T1000 (cell line): ENCODE measurements around the gene RCC1.
"Not testable (repeated sequence)": the region's sequence is repeated elsewhere in the genome, so short reads cannot be mapped to it uniquely, and the experiment has no call there.

Source experiments
- DNase-seq: peaks from one replicate; lab custom pipeline; 2025; ENCODE audit warnings: mixed read lengths; lab: John Stamatoyannopoulos, UW

Gene RCC1

DNA sequence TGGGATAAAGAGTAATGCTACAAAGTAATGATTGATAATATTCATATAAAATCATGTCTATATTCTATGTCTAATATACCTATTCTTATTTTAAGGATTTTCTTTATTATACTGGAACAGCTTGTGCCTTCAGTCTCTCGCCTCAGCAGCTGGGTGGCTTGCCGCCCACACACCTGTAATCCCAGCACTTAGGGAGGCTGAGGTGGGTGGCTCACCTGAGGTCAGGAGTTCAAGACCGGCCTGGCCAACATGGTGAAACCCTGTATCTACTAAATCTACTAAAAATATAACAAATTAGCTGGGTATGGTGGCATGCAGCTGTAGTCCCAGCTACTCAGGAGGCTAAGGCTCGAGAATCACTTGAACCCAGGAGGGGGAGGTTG, 39.4 kb downstream of the RCC1 start:
- DNase-seq: no peak

DNA sequence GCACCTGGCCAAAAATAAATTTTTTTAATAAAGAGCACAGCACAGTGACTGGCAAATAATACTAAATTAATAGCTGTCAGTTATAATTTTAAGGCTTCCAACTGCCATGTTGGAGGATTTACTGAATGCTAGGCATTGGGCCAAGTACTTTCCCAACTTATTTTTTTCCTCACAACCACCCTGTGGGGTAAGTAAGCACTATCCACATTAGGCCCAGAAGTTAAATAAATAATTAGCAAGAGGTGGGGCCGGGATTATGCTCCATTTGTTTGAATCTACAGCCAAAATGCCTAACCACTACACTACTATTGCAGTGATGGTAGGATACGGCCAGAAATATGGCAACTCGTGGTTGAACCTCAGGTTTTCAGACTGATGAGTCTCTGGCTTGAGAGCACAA, 42.5 kb downstream of the RCC1 start:
- DNase-seq: no peak

DNA sequence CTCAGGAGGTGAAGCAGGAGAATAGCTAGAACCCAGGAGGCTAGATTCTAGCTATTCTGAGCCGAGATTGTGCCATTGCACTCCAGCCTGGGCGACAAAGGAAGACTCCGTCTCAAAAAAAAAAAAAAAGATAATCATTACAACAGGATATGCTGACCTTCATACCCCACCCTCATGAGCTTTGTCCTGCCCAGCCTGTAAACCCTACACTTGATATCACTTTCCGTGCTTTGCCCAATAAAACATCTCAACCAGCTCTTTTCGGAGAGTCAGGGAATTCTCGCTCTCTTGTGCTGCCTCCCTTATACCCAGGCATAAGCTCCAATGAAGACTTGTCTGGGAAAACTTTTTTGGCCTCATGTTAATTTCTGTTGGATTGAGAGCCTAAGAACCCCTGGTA, 45.5 kb downstream of the RCC1 start:
- no peak for DNase-seq

GRCh38 chr1:28552758-28553663, 47.2 kb downstream of the RCC1 start, which contains the start of gene TRNAU1AP:
Gene TRNAU1AP (plus strand): TSS chr1:28553085. CDS start chr1:28553111, 26 bp downstream.
- DNase-seq: peak; percentile 96

DNA sequence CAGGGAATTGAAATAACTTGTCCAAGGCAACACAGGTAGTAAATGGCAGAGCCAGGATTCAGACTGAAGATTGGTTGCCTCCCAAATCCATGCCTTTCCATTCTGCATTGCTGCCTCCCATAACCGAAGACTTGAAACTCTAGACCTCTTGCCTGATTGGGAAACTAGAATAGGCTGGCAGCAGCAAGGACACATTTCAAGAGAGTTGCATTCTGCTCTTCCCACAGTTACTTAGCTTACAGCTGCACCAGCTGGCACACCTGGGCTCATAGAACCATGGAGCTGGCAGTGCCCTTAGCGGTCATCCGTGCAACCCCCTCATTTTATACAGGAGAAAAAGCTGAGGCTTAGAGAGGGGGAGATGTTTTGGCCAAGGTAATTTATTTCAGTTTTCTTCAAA, 55.0 kb downstream of the RCC1 start:
- DNase-seq: no peak

- DNase-seq: no peak
Measured at GRCh38 chr1:28564310-28564709, 58.5 kb downstream of the RCC1 start.

- DNase-seq: no peak
Measured at GRCh38 chr1:28565040-28565439, 59.2 kb downstream of the RCC1 start.

GRCh38 chr1:28565726-28566125, 59.9 kb downstream of the RCC1 start:
- no peak for DNase-seq

GRCh38 chr1:28566931-28567330, 61.1 kb downstream of the RCC1 start:
- DNase-seq: no peak

GRCh38 chr1:28571911-28572310, 66.1 kb downstream of the RCC1 start:
- no peak for DNase-seq

DNA sequence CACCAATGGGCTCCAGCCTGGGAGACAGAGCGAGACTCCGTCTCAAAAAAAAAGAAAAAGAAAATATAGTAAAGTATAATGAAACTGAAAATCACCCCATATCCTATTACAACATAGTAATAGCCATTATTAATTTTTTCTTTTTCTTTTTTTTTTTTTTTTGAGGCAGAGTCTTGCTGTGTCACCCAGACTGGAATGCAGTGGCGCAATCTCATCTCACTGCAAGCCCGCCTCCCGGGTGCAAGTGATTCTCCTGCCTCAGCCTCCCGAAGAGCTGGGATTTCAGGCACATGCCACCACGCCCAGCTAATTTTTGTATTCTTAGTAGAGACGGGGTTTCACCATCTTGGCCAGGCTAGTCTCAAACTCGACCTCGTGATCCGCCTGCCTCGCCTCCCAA, 67.0 kb downstream of the RCC1 start:
- not testable (repeated sequence) for DNase-seq

- DNase-seq: no peak
Measured at GRCh38 chr1:28573564-28573963, 67.7 kb downstream of the RCC1 start.

DNA sequence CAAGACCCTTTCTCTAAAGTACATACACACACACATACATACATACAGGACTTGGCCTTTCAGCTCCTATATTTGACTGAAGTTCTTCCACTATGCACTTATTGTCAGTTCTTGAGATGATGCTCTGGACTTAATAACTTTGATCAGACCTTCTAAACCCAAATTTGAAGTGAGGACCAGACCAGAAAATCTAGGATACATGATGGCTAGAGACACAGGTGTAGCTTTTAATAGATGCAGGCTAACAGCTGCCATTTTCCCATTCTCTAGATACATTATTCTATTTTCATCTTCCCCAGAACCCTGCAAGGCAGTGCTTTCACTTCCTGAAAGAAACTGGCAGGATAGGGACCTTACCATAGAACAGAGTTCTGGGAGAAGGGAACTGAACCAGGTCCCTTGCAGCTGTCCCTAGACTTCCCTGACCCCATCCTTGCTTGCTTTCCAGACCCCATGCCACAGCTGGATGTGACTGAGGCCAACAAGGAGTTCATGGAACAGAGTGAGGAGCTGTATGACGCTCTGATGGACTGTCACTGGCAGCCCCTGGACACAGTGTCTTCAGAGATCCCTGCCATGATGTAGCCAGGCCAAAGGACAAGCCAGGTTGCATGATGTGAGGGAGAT, 71.3 kb downstream of the RCC1 start:
- no peak for DNase-seq

DNA sequence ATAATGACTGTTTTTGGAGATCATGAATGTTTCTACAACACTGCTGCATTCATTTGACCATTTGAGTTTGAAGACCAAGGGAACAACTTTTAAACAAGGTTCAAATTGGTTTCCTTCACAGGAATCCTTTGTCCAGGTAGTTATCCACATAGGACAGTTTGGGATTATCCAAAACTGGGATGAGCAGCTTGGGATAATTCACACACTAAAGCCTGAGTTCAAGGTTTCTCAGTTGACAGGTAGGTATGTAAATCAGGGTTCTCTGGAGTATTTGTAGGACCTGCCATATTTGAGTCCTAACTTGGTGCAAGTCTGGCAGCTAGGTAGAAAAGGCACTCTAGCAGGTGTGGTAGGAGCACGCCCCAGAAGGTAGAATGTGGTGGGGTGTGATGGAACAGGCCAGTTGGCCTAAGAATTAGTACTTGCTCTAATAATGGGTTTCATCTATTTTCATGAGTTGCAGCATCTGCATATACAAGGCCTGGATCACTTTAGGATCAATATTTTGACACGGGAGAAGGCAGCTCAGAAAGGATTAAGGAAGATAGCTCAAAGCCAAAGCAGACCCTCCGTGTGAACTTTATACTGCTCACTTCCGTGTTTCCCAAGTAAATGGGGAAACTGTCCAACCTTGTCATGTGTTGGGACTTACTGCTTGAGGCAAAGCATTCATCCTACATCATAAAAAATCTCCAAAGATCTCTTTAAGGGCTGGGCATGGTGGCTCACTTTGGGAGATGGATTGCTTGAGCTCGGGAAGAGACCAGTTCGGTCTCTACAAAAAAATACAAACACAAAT, 72.1 kb downstream of the RCC1 start:
- no peak for DNase-seq

DNA sequence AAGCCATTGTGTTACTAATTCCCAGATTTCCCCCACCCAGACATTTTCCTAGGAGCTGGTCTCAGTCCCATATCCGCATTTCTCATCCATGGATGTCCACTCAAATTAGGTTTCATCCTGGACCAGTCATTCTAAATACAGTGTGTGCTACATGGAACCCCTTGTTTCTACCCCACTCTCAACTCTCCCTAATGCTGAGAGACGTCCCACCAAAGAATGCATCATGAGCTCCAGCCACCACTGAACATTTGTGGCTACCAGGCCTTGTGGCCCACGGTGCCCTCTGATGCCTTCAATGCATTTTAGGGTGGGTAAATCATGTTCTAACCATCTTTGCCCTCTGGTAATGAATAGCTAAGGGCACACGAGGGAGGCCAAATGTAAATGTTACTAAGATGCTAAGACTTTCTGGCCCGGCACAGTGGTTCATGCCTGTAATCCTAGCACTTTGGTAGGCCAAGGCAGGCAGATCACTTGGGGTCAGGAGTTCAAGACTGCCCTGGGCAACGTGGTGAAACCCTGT, 72.9 kb downstream of the RCC1 start:
- DNase-seq: no peak

GRCh38 chr1:28579401-28579800, 73.6 kb downstream of the RCC1 start:
- no peak for DNase-seq

DNA sequence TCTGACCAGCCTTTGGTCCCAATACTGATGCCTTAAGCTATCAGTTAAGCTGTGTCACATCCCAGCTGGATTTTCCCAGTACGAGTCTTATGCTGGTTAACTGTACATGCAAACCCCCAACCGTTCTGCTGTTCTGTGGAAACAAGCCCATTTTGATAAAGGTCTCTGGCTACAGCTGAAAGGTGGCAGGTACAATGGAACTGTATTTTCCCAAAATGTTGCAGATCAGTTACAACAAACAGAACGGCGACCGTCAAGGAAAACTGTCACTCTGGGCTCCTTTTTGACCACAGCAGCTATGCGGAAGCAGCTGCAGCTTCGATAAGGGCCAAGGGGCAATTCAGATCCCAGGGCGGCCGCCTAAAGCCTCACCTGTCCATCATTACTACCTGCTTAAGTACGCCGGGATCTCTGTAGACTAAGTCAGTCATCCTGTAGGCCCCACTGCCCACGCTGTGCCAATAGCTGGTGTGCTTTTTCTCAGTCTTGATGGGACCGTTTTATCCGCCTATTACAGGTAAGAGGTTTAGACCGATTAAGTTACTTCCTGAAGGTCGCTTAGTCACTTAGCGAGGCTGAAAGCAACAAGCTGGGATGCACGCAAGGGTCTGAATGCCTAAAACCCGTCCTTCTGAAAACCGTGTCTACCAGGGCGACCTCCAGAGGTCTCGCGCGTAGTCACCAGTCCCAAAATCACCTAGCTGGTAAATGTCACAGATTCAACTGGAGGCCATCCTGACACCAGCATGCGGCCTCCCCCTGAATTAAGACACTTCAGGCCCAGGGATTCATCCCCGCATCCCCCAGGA, 75.1 kb downstream of the RCC1 start:
- DNase-seq: no peak

DNA sequence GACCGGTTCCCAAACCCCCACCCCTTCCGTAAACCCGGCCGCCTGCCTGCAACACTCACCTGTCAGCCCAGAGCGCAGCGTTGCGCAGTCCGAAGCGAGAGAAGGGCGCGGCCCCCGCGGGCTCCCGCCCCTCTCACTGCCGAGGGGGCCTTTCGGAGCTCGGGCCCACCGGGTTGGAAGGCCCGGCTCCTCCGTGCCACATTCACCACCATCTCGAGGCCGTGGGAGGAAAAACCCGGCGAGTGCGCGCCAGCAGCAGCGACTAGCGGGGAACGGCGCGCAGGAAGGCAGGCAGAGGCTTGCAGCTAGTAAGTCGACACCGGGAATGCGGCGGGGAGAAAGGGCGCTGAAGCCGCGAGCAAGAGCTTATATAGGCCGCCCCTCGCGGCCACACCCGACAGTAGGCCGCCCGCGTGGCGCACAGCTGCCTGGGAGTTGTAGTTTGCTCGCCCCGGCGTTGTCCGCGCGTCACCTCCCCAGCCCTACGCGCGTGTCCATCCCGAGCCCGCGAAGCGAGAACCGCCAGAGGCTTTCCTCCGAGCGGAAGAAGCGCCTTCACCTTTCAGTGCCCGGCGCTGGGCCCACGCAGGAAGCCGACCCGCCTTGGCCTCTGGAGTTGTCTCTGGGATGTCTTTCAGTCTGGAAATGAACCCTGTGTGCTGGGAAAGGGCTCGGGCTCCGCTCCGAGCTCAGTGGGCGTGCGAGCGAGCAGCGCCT, 75.8 kb downstream of the RCC1 start:
- peak; percentile 98 for DNase-seq

DNA sequence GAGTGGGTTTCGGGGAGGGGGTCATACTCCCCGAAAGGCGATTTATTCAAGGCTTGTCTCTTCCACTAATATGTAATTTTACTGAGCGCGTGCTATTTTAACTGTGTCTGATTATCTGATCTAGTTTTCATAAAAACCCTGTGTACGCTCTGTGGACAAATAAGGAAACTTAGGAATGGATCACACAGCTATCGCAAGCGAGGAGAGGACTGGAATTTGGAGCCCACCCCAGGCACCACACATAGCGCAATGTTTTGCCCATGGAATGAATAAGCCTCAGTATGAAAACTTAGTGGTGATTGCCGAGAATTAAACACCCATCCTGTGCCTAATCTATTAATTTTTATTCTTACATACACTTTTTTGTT, 76.4 kb downstream of the RCC1 start:
- DNase-seq: no peak

DNA sequence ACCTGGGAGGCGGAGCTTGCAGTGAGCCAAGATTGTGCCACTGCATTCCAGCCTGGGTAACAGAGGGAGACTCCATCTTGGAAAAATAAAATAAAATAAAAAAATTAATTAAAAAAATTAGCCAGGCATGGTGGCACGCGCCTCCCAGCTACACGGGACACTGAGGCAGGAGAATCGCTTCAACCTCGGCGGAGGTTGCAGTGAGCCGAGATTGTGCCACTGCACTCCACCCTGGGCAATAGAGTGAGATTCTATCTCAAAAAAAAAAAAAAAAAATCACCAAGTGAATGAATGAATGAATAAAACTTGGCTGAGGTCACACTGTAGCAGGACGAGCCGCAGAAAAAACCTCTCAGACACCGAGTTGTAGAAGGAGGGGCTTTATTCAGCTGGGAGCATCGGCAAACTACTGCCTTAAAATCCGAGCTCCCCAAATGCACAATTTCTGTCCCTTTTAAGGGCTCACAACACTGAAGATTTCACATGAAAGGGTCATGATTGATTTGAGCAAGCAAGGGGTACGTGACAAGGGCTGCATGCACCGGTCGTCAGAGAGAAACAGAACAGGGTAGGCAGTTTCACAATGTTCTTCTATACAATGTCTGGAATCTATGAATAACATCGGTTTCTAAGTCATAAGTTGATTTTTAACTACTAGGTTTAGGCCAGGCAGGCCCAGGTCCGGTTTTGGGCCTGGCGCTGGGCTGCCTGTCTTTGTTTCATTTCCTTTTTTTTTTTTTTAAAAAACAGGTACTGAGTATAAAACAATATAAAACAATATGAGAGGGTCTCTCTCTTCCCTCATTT, 80.9 kb downstream of the RCC1 start:
- DNase-seq: not testable (repeated sequence)
